Transverse colon (tissue), 4 donors: ENCODE measurements around the gene HOXB1.

Experiments used
- EP300 ChIP-seq: sonication (generic); formaldehyde crosslinking; IDR thresholded peaks from one replicate; pipeline ENCODE4 v1.6.1; 2017; ENCODE audit warnings: antibody characterized with exemption, low read depth
- POLR2A ChIP-seq: fragments of 450-650 bp; IDR thresholded peaks from one replicate; pipeline ENCODE4 v1.6.1; 2016; ENCODE audit warnings: antibody characterized with exemption, mild to moderate bottlenecking, moderate library complexity
- POLR2AphosphoS5 ChIP-seq, 3 donors: sonication (generic); formaldehyde crosslinking; IDR thresholded peaks; one replicate each; pipeline ENCODE4 v1.6.1; 2016; ENCODE audit warnings: antibody characterized with exemption in 3 of 3
- TF ChIP-seq, protein P1 (sequence below), 5 experiments: fragments of 200-600 bp in 3 of 5; fragments of 450-650 bp in 2 of 5; sonication (generic) in 3 of 5; IDR thresholded peaks; 1 replicate in 2 of 5; 2 replicates in 3 of 5; pipeline ENCODE4 v1.5.1; 2016 to 2017; ENCODE audit warnings: antibody characterized with exemption in 5 of 5, inconsistent platforms in 3 of 5, mild to moderate bottlenecking in 2 of 5, moderate library complexity in 1 of 5

- TF ChIP-seq POLR2A (no peak), POLR2AphosphoS5 (IDR thresholded peaks at IDR 0.05) (no peak), EP300 (no peak)
- TF ChIP-seq, protein P1, sequence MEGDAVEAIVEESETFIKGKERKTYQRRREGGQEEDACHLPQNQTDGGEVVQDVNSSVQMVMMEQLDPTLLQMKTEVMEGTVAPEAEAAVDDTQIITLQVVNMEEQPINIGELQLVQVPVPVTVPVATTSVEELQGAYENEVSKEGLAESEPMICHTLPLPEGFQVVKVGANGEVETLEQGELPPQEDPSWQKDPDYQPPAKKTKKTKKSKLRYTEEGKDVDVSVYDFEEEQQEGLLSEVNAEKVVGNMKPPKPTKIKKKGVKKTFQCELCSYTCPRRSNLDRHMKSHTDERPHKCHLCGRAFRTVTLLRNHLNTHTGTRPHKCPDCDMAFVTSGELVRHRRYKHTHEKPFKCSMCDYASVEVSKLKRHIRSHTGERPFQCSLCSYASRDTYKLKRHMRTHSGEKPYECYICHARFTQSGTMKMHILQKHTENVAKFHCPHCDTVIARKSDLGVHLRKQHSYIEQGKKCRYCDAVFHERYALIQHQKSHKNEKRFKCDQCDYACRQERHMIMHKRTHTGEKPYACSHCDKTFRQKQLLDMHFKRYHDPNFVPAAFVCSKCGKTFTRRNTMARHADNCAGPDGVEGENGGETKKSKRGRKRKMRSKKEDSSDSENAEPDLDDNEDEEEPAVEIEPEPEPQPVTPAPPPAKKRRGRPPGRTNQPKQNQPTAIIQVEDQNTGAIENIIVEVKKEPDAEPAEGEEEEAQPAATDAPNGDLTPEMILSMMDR (IDR thresholded peaks at IDR 0.05): no peak
Measured at GRCh38 chr17:48529683-48530009, 1.2 kb downstream of the HOXB1 start.
